Caco-2 (cell line): ENCODE results near the gene RAB1B. TPM values are rescaled to one million over a fixed set of nuclear protein-coding genes. Genes with fewer than 3 reads are reported as not detected.

Source experiments
- BruUV-seq: library from RNA; stranded (reverse); fragments of 400-500 nt; replicated peaks from 2 replicates; lab custom pipeline; 2021; lab: Mats Ljungman, UMichigan
- CTCF ChIA-PET: fragments of 300-600 bp; sonication (Branson Sonifier 250); formaldehyde crosslinking; loops from one replicate; lab custom pipeline; 2022; ENCODE audit warnings: antibody characterized with exemption; lab: Charles Lee
- POLR2A ChIA-PET: fragments of 300-600 bp; sonication (Branson Sonifier 250); formaldehyde crosslinking; loops from one replicate; lab custom pipeline; 2022; ENCODE audit warnings: antibody characterized with exemption; lab: Charles Lee
- DNase-seq, 2 experiments: peaks; one replicate each; pipeline versions ENCODE4 v3.0.0 to v3.0.0-alpha.2; 2020 to 2022
- H3K27me3 ChIP-seq: replicated peaks from 2 replicates; pipeline ENCODE4 v1.6.0; 2011; ENCODE audit warnings: low read length; ENCODE audit not compliant: control insufficient read depth, insufficient read depth
- H3K36me3 ChIP-seq: 2 replicates; pipeline ENCODE4 v1.5.1; 2011; ENCODE audit warnings: low read length; ENCODE audit not compliant: control insufficient read depth, insufficient read depth
- H3K4me1 ChIP-seq: fragments of 250-450 bp; sonication (Bioruptor Pico); 2 replicates; pipeline ENCODE4 v1.5.1; 2020; ENCODE audit warnings: mild to moderate bottlenecking
- H3K4me3 ChIP-seq: 2 replicates; pipeline ENCODE4 v1.5.1; 2011; ENCODE audit warnings: low read depth, mild to moderate bottlenecking, control low read depth, low read length
- H3K9me3 ChIP-seq: fragments of 250-450 bp; sonication (Bioruptor Pico); 2 replicates; pipeline ENCODE4 v1.5.1; 2020; ENCODE audit warnings: mild to moderate bottlenecking, moderate library complexity
- H3K27ac Mint-ChIP-seq: one replicate; pipeline ENCODE4 v1.8.0; 2022; ENCODE audit warnings: mixed read lengths; ENCODE audit not compliant: unreplicated experiment
- H3K27me3 Mint-ChIP-seq: one replicate; pipeline ENCODE4 v1.8.0; 2022; ENCODE audit warnings: mixed read lengths; ENCODE audit not compliant: insufficient read depth, unreplicated experiment
- H3K36me3 Mint-ChIP-seq: one replicate; pipeline ENCODE4 v1.8.0; 2022; ENCODE audit warnings: mild to moderate bottlenecking, mixed read lengths; ENCODE audit not compliant: insufficient read depth, unreplicated experiment
- H3K4me1 Mint-ChIP-seq: one replicate; pipeline ENCODE4 v1.8.0; 2022; ENCODE audit warnings: low read depth, mixed read lengths; ENCODE audit not compliant: unreplicated experiment
- H3K4me3 Mint-ChIP-seq: one replicate; pipeline ENCODE4 v1.8.0; 2022; ENCODE audit warnings: mild to moderate bottlenecking, moderate library complexity, mixed read lengths; ENCODE audit not compliant: unreplicated experiment
- H3K9me3 Mint-ChIP-seq: one replicate; pipeline ENCODE4 v1.8.0; 2022; ENCODE audit warnings: mixed read lengths; ENCODE audit not compliant: unreplicated experiment
- intact Hi-C: fragments of 100-400 bp; cut with micrococcal nuclease; formaldehyde crosslinking; loops from one replicate; pipeline ENCODE4 v1.10.0; 2022; ENCODE audit not compliant: unreplicated experiment
- total RNA-seq: library from RNA; stranded (reverse); gene quantifications from 2 replicates; pipeline ENCODE4 v1.2.3, GENCODE V29; 2022
- TF ChIP-seq, protein P1 (sequence below), 2 experiments: fragments of 200-600 bp in 1 of 2; IDR thresholded peaks; 1 replicate in 1 of 2; 2 replicates in 1 of 2; pipeline versions ENCODE4 v1.5.1 to v1.8.0; 2011 to 2022; ENCODE audit warnings: antibody characterized with exemption in 1 of 2, control low read depth in 1 of 2, inconsistent platforms in 1 of 2, low read depth in 1 of 2, low read length in 1 of 2, mild to moderate bottlenecking in 1 of 2, moderate library complexity in 1 of 2; ENCODE audit not compliant: insufficient read depth in 1 of 2, severe bottlenecking in 1 of 2, unreplicated experiment in 1 of 2

RAB1B gene
- total RNA-seq, 1 experiment from 2014 or later: 132 TPM

DNA sequence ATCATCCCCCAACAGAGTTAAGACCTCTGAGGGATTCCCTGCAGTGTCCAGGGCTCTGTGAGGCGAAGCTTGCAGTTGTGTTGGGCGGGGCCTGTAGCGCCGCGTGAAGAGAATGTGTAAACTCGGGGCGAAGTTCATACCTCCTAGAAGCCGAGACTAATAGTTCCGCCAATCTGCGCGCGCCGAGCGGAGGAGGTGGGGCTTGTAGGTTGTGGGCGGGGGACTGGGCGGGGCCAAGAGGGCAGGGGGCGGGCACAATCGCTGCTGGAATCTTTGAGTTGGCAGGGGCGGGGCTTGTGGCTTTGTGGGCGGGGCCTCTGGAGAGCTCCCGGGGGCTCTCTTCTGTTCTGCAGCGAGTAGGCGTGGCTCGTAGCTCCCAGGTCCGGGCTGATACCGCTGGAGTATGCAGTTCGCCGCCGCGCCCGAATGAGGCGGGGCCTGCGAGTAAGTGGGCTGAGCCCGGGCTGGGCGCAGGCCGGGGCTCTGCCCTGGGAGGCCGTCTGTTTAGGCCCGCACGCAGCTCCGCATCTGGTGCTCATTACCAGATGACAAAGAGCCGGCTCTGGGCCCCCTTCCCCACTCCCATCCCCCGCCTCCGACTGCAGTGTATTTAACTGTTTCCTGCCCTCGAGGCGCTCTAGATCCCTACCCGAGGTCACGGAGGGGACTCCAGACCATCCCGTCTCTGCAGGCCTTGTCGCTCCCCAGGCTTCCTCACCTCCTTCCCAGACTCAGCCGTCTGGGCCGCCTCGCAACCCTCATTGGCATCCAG is 44.3 kb downstream of the RAB1B start:
- intact Hi-C loops: loop anchor here (1.0 to 2.0 kb wide), 5 partner anchors 16 to 77 kb away; partner anchors contain the start of genes BRMS1, RAB1B and RIN1
- H3K9me3 Mint-ChIP-seq: no peaks in the 10 kb centered on the region
- H3K27me3 Mint-ChIP-seq: no peaks in the 10 kb centered on the region
- H3K36me3 Mint-ChIP-seq: peaks cover 17% of the 10 kb centered on the region
- ChIA-PET POLR2A (interaction anchor here (0.5 to 2.3 kb wide), 10 partner anchors 17 to 425 kb away, joined by 3 to 34 read pairs (median 4); partner anchors contain the start of genes BANF1, BRMS1, EIF1AD and FIBP), CTCF (interaction anchor here (0.5 to 3.4 kb wide), 35 partner anchors 9 to 428 kb away, joined by 3 to 90 read pairs (median 4); partner anchors contain the start of genes BRMS1, DPP3, FIBP and MRPL11)
- Histone ChIP-seq H3K4me1 (peaks cover 18% of the 10 kb centered on the region), H3K27me3 (no peaks in the 10 kb centered on the region), H3K36me3 (no peaks in the 10 kb centered on the region), H3K4me3 (peak overlapping the region; percentile 52), H3K9me3 (no peaks in the 10 kb centered on the region)
- H3K27ac Mint-ChIP-seq: peak overlapping the region; percentile 91
- H3K4me1 Mint-ChIP-seq: no peaks in the 10 kb centered on the region
- peak overlapping the region; percentile 87 for H3K4me3 Mint-ChIP-seq
- peak; percentile 98 to 99 for DNase-seq
- TF ChIP-seq, protein P1, sequence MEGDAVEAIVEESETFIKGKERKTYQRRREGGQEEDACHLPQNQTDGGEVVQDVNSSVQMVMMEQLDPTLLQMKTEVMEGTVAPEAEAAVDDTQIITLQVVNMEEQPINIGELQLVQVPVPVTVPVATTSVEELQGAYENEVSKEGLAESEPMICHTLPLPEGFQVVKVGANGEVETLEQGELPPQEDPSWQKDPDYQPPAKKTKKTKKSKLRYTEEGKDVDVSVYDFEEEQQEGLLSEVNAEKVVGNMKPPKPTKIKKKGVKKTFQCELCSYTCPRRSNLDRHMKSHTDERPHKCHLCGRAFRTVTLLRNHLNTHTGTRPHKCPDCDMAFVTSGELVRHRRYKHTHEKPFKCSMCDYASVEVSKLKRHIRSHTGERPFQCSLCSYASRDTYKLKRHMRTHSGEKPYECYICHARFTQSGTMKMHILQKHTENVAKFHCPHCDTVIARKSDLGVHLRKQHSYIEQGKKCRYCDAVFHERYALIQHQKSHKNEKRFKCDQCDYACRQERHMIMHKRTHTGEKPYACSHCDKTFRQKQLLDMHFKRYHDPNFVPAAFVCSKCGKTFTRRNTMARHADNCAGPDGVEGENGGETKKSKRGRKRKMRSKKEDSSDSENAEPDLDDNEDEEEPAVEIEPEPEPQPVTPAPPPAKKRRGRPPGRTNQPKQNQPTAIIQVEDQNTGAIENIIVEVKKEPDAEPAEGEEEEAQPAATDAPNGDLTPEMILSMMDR (IDR thresholded peaks at IDR 0.05; ENCODE audit: insufficient read depth in 1 of 2, low read depth in 1 of 2, low read length in 1 of 2, severe bottlenecking in 1 of 2, unreplicated experiment in 1 of 2): no peak
- no TSS peak for BruUV-seq

DNA sequence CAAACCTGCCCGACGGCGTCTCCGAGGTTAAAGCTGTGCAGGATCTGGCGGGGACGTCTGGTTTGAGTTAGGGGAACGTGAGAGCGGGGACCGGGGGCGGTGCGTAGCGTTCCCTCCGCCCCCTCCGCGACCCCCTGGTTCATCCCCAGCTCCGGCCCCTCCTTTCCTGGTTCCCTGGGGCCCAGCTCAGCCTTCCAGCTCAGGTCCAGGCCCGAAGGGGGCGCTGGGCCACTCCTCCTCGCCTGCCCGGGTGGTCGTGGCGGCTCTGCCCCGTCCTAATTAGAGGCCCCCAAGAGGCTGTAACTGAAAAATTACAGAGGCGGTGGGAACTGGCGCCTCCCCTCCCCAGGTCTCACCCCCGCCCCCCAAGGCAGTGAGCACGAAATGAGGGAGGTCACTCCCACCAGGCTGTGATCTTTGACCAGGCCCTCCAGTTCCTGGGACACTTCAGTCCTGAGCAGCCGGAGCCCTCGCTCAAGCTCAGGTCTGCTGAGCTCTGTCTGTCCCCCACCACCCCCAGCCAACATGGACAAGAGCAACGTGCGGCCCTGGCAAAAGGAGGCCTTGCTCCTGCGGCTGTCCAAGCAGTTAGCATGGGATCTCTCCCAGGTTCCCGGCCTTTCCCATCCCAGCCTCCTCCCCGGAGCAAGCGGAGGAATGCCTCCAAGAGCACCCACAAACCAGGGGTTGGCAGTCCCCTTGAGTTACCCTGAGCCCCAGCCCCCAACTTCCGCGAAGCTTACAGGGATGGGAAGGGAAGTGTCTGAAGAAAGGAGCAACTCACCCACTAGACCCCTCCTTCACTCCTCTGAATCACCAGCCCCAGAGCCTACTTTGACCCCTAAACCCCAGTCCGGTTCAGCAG is 45.1 kb downstream of the RAB1B start:
- intact Hi-C loops: loop anchor here (2.0 kb wide), 1 partner anchor 31 kb away; the partner anchor contains the start of gene BRMS1
- peaks cover 4% of the 10 kb centered on the region for H3K4me1 Mint-ChIP-seq

More for the DNA sequence above, 45.1 kb downstream of the RAB1B start:
- peak overlapping the region; percentile 87 for H3K4me3 Mint-ChIP-seq
- H3K4me1 ChIP-seq: peaks cover 26% of the 10 kb centered on the region
- no peaks in the 10 kb centered on the region for H3K9me3 ChIP-seq
- H3K36me3 ChIP-seq: no peaks in the 10 kb centered on the region
- no peaks in the 10 kb centered on the region for H3K27me3 Mint-ChIP-seq
- BruUV-seq: no TSS peak
- H3K27me3 ChIP-seq: no peaks in the 10 kb centered on the region
- POLR2A ChIA-PET: interaction anchor here (0.5 to 2.3 kb wide), 8 partner anchors 16 to 425 kb away, joined by 3 to 34 read pairs (median 6); partner anchors contain the start of genes BANF1, BRMS1, EIF1AD and FIBP
- peak in 1 of 2 experiments; percentile 40 for DNase-seq
- peak overlapping the region; percentile 26 for H3K4me3 ChIP-seq
- CTCF ChIA-PET: interaction anchor here (0.5 to 3.4 kb wide), 23 partner anchors 9 to 428 kb away, joined by 3 to 90 read pairs (median 5); partner anchors contain the start of genes MRPL11, RAB1B, RIN1 and SLC29A2
- peaks cover 17% of the 10 kb centered on the region for H3K36me3 Mint-ChIP-seq
- H3K9me3 Mint-ChIP-seq: peaks cover under 1% of the 10 kb centered on the region
- peak overlapping the region; percentile 91 for H3K27ac Mint-ChIP-seq
- TF ChIP-seq, protein P1 (IDR thresholded peaks at IDR 0.05; ENCODE audit: insufficient read depth in 1 of 2, low read depth in 1 of 2, low read length in 1 of 2, severe bottlenecking in 1 of 2, unreplicated experiment in 1 of 2): peak in 1 of 2 experiments; percentile 19
